Measurements from ENCODE around the gene PDE11A. TPM values are rescaled to one million over a fixed set of nuclear protein-coding genes. Genes with fewer than 3 reads are reported as not detected.

Gene PDE11A
- total and polyA plus RNA-seq, 9 donors = 0.15 to 2.0 (median 0.42) TPM; not detected in 1

DNA sequence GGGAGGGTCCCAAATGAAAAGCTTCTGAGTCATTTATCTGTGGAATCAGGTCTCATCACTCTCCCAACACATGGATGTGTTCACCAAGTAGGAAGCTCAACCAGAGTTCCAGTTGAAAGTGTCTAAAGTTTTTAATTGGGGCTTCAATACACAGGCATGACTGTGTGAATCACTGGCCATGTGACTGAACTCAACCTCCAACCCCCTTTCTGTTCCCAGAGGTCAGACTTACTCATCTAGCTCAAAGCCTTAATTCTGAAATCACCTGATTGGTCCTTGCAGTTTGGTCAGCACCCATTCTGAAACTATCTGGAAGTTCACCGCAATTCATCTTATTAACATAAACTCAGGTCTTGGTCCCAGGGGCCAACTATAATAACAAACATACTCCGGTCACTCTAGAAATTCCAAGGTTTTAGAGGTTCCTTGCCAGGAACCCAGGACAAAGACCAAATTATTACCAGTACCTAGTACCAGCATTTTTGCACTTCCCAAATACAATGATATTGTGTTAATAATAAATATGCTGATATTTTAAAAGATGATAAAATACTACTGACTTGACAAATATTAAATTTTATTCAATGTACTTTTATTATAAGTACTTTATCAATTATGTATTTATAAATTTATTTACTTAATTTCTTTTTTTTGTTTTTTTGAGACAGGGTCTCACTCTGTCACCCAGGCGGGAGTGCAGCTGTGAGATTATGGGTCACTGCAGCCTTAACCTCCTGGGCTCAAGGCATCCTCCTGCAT is 28.9 kb upstream of the PDE11A start:
- H3K4me3 ChIP-seq = no peak overlapping the region
- H3K9me3 ChIP-seq = no peaks in the 10 kb centered on the region
- DNase-seq = no peak
- no peaks in the 10 kb centered on the region for H3K36me3 ChIP-seq
- no peak overlapping the region for H3K27ac ChIP-seq
- no peaks in the 10 kb centered on the region for H3K4me1 ChIP-seq (ENCODE audit: insufficient read depth)
- TF ChIP-seq EP300 (IDR thresholded peaks at IDR 0.05) (no peak), POLR2A (IDR thresholded peaks at IDR 0.05) (no peak)
- TF ChIP-seq, protein P1, sequence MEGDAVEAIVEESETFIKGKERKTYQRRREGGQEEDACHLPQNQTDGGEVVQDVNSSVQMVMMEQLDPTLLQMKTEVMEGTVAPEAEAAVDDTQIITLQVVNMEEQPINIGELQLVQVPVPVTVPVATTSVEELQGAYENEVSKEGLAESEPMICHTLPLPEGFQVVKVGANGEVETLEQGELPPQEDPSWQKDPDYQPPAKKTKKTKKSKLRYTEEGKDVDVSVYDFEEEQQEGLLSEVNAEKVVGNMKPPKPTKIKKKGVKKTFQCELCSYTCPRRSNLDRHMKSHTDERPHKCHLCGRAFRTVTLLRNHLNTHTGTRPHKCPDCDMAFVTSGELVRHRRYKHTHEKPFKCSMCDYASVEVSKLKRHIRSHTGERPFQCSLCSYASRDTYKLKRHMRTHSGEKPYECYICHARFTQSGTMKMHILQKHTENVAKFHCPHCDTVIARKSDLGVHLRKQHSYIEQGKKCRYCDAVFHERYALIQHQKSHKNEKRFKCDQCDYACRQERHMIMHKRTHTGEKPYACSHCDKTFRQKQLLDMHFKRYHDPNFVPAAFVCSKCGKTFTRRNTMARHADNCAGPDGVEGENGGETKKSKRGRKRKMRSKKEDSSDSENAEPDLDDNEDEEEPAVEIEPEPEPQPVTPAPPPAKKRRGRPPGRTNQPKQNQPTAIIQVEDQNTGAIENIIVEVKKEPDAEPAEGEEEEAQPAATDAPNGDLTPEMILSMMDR (IDR thresholded peaks at IDR 0.05) = no peak
- intact Hi-C loops (cut with DNase I) = no loop called here
- 79 to 88% (median 85%) methylated on average over 3 of the region's 3 CpGs for WGBS, 3 donors
- H3K27me3 ChIP-seq = no peaks in the 10 kb centered on the region

DNA sequence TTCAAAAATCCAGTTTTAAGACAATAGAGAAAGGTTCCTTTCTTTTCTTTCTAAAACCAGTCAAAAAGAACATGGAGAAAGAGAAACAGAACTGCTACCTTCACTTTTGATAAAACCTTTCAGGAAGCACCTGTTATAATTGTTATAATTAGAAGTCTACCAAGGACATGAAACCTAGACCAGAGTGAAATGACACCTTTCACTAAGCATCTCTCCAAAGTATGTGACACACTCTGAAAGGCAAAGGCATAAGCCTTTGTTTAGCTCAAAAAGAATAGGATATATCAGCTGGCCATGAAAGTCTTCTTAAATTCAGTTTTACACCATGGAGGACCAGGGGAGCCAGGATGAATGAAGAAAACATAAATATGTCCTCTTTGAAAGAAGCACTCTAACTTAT is 20.9 kb upstream of the PDE11A start:
- no peaks in the 10 kb centered on the region for H3K4me1 ChIP-seq (ENCODE audit: insufficient read depth)
- H3K27ac ChIP-seq = no peak overlapping the region
- no peak overlapping the region for H3K4me3 ChIP-seq
- TF ChIP-seq EP300 (IDR thresholded peaks at IDR 0.05) (no peak), POLR2A (IDR thresholded peaks at IDR 0.05) (no peak)
- TF ChIP-seq, protein P1 (IDR thresholded peaks at IDR 0.05) = no peak
- H3K36me3 ChIP-seq = no peaks in the 10 kb centered on the region
- intact Hi-C loops (cut with DNase I) = no loop called here
- H3K27me3 ChIP-seq = no peaks in the 10 kb centered on the region
- DNase-seq = no peak
- H3K9me3 ChIP-seq = no peaks in the 10 kb centered on the region

DNA sequence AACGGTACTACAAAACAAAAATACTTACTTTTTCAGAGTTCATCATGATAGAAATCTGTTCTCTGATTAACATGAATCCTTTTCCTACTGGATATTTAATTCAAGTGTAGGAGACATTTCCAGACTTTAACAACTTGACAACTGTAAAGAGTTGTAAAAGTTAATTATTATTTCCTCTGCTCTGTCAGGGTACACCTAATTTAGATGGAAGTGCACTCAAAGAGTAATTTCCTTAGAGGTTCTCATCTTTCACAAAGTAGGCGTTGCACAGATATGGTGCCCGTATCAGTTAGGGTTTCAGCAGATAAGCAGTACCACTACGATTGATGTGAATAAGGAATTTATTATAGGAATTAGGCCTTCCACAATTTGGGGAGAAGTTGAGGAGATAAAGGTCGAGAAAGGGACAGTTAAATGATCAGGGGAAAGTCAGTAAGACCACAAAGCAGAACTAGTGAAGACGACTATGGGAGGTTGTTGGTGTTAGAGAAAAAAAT is 16.2 kb upstream of the PDE11A start:
- WGBS, 3 donors = 68 to 75% (median 72%) methylated on average over 6 of the region's 6 CpGs
- Histone ChIP-seq H3K27me3 (no peaks in the 10 kb centered on the region), H3K27ac (no peak overlapping the region), H3K4me1 (ENCODE audit: insufficient read depth) (no peaks in the 10 kb centered on the region), H3K4me3 (no peak overlapping the region), H3K36me3 (no peaks in the 10 kb centered on the region), H3K9me3 (no peaks in the 10 kb centered on the region)
- intact Hi-C loops (cut with DNase I) = no loop called here
- no peak for DNase-seq
- no peak for TF ChIP-seq EP300 (IDR thresholded peaks at IDR 0.05)
- TF ChIP-seq, protein P1 (IDR thresholded peaks at IDR 0.05) = no peak
- TF ChIP-seq POLR2A (IDR thresholded peaks at IDR 0.05) = no peak

DNA sequence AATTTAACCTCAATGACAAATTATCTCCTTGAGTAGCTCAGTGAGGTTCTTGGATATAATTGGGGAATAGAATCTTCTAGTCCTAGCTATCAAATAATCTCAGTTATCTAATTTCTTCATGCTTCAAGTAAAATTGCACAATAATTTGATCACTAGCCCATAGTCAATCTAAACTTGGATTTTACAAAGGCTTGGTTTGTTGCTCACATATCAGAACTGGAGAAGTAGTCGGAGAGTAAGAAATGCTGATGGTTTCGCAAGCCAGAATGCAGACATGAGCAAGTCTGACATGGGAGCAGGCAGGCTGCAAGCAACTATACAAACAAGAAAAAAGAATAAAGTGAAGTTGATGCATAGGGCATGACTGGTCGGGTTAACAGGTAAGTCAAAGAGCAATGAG is 11.7 kb upstream of the PDE11A start:
- Histone ChIP-seq H3K4me3 (no peak overlapping the region), H3K4me1 (ENCODE audit: insufficient read depth) (no peaks in the 10 kb centered on the region), H3K36me3 (no peaks in the 10 kb centered on the region), H3K27ac (no peak overlapping the region), H3K9me3 (no peaks in the 10 kb centered on the region), H3K27me3 (no peaks in the 10 kb centered on the region)
- TF ChIP-seq POLR2A (IDR thresholded peaks at IDR 0.05) = no peak
- TF ChIP-seq EP300 (IDR thresholded peaks at IDR 0.05) = no peak
- TF ChIP-seq, protein P1 (IDR thresholded peaks at IDR 0.05) = no peak
- WGBS, 3 donors = 81 to 90% (median 82%) methylated on average over 3 of the region's 3 CpGs
- intact Hi-C loops (cut with DNase I) = no loop called here
- no peak for DNase-seq
